ENCODE results near the gene FAIM2. TPM values are rescaled to one million over a fixed set of nuclear protein-coding genes. Genes with fewer than 3 reads are reported as not detected.

FAIM2 gene
- polyA plus RNA-seq, 1 donor from 2014 or later, result 5.3 TPM

- Histone ChIP-seq H3K36me3 (ENCODE audit: insufficient read depth, low read length) (no peaks in the 10 kb centered on the region), H3K79me2 (replicated peaks; ENCODE audit: insufficient read depth, low read length) (no peaks in the 10 kb centered on the region), H3K27ac (ENCODE audit: low read length) (no peak overlapping the region), H3F3A (ENCODE audit: insufficient read depth, low read length, poor library complexity, severe bottlenecking) (no peaks in the 10 kb centered on the region), H3K9ac (ENCODE audit: low read length) (no peak overlapping the region), H3K27me3 (ENCODE audit: insufficient read depth, low read depth, low read length) (no peaks in the 10 kb centered on the region), H3K9me2 (ENCODE audit: insufficient read depth, low read length) (no peaks in the 10 kb centered on the region), H3K4me3 (ENCODE audit: low read length) (no peak overlapping the region), H3K9me3 (ENCODE audit: low read length) (no peaks in the 10 kb centered on the region), H3K4me2 (ENCODE audit: low read length) (no peak overlapping the region), H4K20me1 (ENCODE audit: insufficient read depth) (no peaks in the 10 kb centered on the region), H2AFZ (ENCODE audit: low read depth, low read length) (no peak overlapping the region)
- TF ChIP-seq EZH2 (IDR thresholded peaks at IDR 0.05; ENCODE audit: borderline replicate concordance, insufficient read depth, low read length, poor library complexity, severe bottlenecking) (no peak), REST (IDR thresholded peaks at IDR 0.05; ENCODE audit: borderline replicate concordance) (no peak), MXI1 (conservative IDR thresholded peaks at IDR 0.05; ENCODE audit: poor library complexity, severe bottlenecking) (no peak), TAF1 (IDR thresholded peaks at IDR 0.05; ENCODE audit: low read depth) (no peak), RAD21 (conservative IDR thresholded peaks at IDR 0.05) (no peak), EP300 (conservative IDR thresholded peaks at IDR 0.05; ENCODE audit: poor library complexity, severe bottlenecking) (no peak), SMC3 (conservative IDR thresholded peaks at IDR 0.05; ENCODE audit: poor library complexity) (no peak), CTCF (IDR thresholded peaks at IDR 0.05; ENCODE audit: poor library complexity, severe bottlenecking) (no peak), POLR2AphosphoS5 (IDR thresholded peaks at IDR 0.05) (no peak)
Measured at GRCh38 chr12:49832836-49833421, 70.8 kb downstream of the FAIM2 start.

GRCh38 chr12:49831717-49832116 lies 72.0 kb downstream of the FAIM2 start:
- no peak overlapping the region for H2AFZ ChIP-seq (ENCODE audit: low read depth, low read length)
- H3K79me2 ChIP-seq (replicated peaks; ENCODE audit: insufficient read depth, low read length), result peaks cover 7% of the 10 kb centered on the region
- no peak overlapping the region for H3K4me2 ChIP-seq (ENCODE audit: low read length)
- H4K20me1 ChIP-seq (ENCODE audit: insufficient read depth), result no peaks in the 10 kb centered on the region
- no peaks in the 10 kb centered on the region for H3K9me2 ChIP-seq (ENCODE audit: insufficient read depth, low read length)
- H3K9me3 ChIP-seq (ENCODE audit: low read length), result no peaks in the 10 kb centered on the region
- H3K27ac ChIP-seq (ENCODE audit: low read length), result no peak overlapping the region
- no peaks in the 10 kb centered on the region for H3K27me3 ChIP-seq (ENCODE audit: insufficient read depth, low read depth, low read length)
- H3K36me3 ChIP-seq (ENCODE audit: insufficient read depth, low read length), result no peaks in the 10 kb centered on the region
- H3K9ac ChIP-seq (ENCODE audit: low read length), result no peak overlapping the region
- no peak for TF ChIP-seq MXI1 (conservative IDR thresholded peaks at IDR 0.05; ENCODE audit: poor library complexity, severe bottlenecking)
- no peak for TF ChIP-seq EP300 (conservative IDR thresholded peaks at IDR 0.05; ENCODE audit: poor library complexity, severe bottlenecking)
- TF ChIP-seq TAF1 (IDR thresholded peaks at IDR 0.05; ENCODE audit: low read depth), result no peak
- no peak for TF ChIP-seq REST (IDR thresholded peaks at IDR 0.05; ENCODE audit: borderline replicate concordance)
- no peak for TF ChIP-seq RAD21 (conservative IDR thresholded peaks at IDR 0.05)
- TF ChIP-seq SMC3 (conservative IDR thresholded peaks at IDR 0.05; ENCODE audit: poor library complexity), result no peak
- TF ChIP-seq POLR2AphosphoS5 (IDR thresholded peaks at IDR 0.05), result no peak
- no peak overlapping the region for H3K4me3 ChIP-seq (ENCODE audit: low read length)
- H3F3A ChIP-seq (ENCODE audit: insufficient read depth, low read length, poor library complexity, severe bottlenecking), result no peaks in the 10 kb centered on the region

All from neural cell (in vitro differentiated cells).